B cell (primary cell): ENCODE data around the gene CCNT1. TPM values are rescaled to one million over a fixed set of nuclear protein-coding genes. Genes with fewer than 3 reads are reported as not detected.
A peak's percentile ranks its signal among the peaks of the same experiment; 100 is the strongest.

Experiments used
- ATAC-seq: fragments of 200-7000 bp; cut with Tn5 transposase; one replicate; pipeline ENCODE4 v1.10.0; 2021; ENCODE audit warnings: low read depth, mild to moderate bottlenecking, moderate number of reproducible peaks, moderate library complexity
- CTCF ChIA-PET: fragments of 350-600 bp; sonication (Branson Sonifier 250); formaldehyde crosslinking; loops from one replicate; lab custom pipeline; 2021; ENCODE audit warnings: antibody characterized with exemption, inconsistent platforms; lab: Charles Lee
- POLR2A ChIA-PET: fragments of 350-600 bp; sonication (Branson Sonifier 250); formaldehyde crosslinking; loops from one replicate; lab custom pipeline; 2021; ENCODE audit warnings: antibody characterized with exemption; lab: Charles Lee
- DNase-seq: peaks from one replicate; pipeline ENCODE4 v3.0.0; 2013
- H2AFZ ChIP-seq: 2 replicates; pipeline ENCODE4 v1.6.1; 2012; ENCODE audit warnings: mild to moderate bottlenecking, low read depth, low read length; ENCODE audit not compliant: insufficient read depth, poor library complexity, severe bottlenecking
- H3K27ac ChIP-seq, 2 donors: 1 replicate in 1 of 2; 2 replicates in 1 of 2; pipeline ENCODE4 v1.5.1; 2012 to 2013; ENCODE audit warnings: low read length in 2 of 2, mild to moderate bottlenecking in 2 of 2, moderate library complexity in 1 of 2
- H3K27me3 ChIP-seq, 4 experiments: fragments of 200-600 bp in 1 of 4; sonication (generic) in 1 of 4; replicated peaks in 1 of 4; 1 replicate in 2 of 4; 2 replicates in 2 of 4; pipeline versions ENCODE4 v1.6.1 to v1.7.0; 2013 to 2016; ENCODE audit warnings: low read length in 3 of 4, mild to moderate bottlenecking in 2 of 4, mixed read lengths in 1 of 4, moderate library complexity in 1 of 4; ENCODE audit not compliant: insufficient read depth in 4 of 4, control insufficient read depth in 3 of 4; ENCODE audit errors: control extremely low read depth in 1 of 4
- H3K36me3 ChIP-seq, 2 experiments: replicated peaks in 1 of 2; 1 replicate in 1 of 2; 2 replicates in 1 of 2; pipeline versions ENCODE4 v1.6.1 to v1.7.1; 2013; ENCODE audit warnings: low read length in 1 of 2; ENCODE audit not compliant: insufficient read depth in 2 of 2, control insufficient read depth in 1 of 2; ENCODE audit errors: control extremely low read depth in 1 of 2, extremely low read depth in 1 of 2
- H3K4me1 ChIP-seq, 2 donors: fragments of 200-600 bp in 1 of 2; sonication (generic) in 1 of 2; 1 replicate in 1 of 2; 2 replicates in 1 of 2; pipeline versions ENCODE4 v1.5.1 to v1.6.1; 2013 to 2017; ENCODE audit warnings: low read length in 2 of 2; ENCODE audit not compliant: control insufficient read depth in 2 of 2, insufficient read depth in 2 of 2
- H3K4me2 ChIP-seq: replicated peaks from 2 replicates; pipeline ENCODE3; 2012; ENCODE audit warnings: mild to moderate bottlenecking, low read depth, low read length; ENCODE audit not compliant: poor library complexity, severe bottlenecking
- H3K4me3 ChIP-seq, 5 experiments: fragments of 200-600 bp in 1 of 5; sonication (generic) in 1 of 5; 1 replicate in 3 of 5; 2 replicates in 2 of 5; pipeline versions ENCODE4 v1.5.1 to v1.7.0; 2011 to 2016; ENCODE audit warnings: low read length in 4 of 5, mild to moderate bottlenecking in 4 of 5, low read depth in 2 of 5, control low read depth in 1 of 5, moderate library complexity in 1 of 5; ENCODE audit not compliant: insufficient read depth in 1 of 5; ENCODE audit errors: control extremely low read depth in 1 of 5, extremely low read depth in 1 of 5
- H3K79me2 ChIP-seq: fragments of 200-600 bp; sonication (generic); one replicate; pipeline ENCODE4 v1.6.0; 2016; ENCODE audit warnings: low read length; ENCODE audit not compliant: control insufficient read depth, insufficient read depth
- H3K9ac ChIP-seq: fragments of 200-600 bp; sonication (generic); 2 replicates; pipeline ENCODE4 v1.6.1; 2017; ENCODE audit warnings: mild to moderate bottlenecking, low read length, moderate library complexity
- H3K9me3 ChIP-seq, 3 donors: one replicate each; pipeline versions ENCODE4 v1.6.1 to v1.7.1; 2013; ENCODE audit warnings: low read length in 2 of 3; ENCODE audit not compliant: control insufficient read depth in 2 of 3, insufficient read depth in 1 of 3; ENCODE audit errors: control extremely low read depth in 1 of 3
- H4K20me1 ChIP-seq: 2 replicates; pipeline ENCODE4 v1.6.0; 2012; ENCODE audit warnings: mild to moderate bottlenecking, low read length; ENCODE audit not compliant: insufficient read depth, control insufficient read depth, poor library complexity, severe bottlenecking
- H3K27ac Mint-ChIP-seq: one replicate; pipeline ENCODE4 v1.8.0; 2021; ENCODE audit warnings: mixed read lengths
- H3K27me3 Mint-ChIP-seq: one replicate; pipeline ENCODE4 v1.8.0; 2021; ENCODE audit warnings: mixed read lengths
- H3K4me1 Mint-ChIP-seq: one replicate; pipeline ENCODE4 v1.8.0; 2021; ENCODE audit warnings: mixed read lengths
- H3K4me3 Mint-ChIP-seq: one replicate; pipeline ENCODE4 v1.8.0; 2021; ENCODE audit warnings: mixed read lengths
- H3K9me3 Mint-ChIP-seq: one replicate; pipeline ENCODE4 v1.8.0; 2022; ENCODE audit warnings: mixed read lengths; ENCODE audit not compliant: insufficient read depth
- EZH2 ChIP-seq: IDR thresholded peaks from 2 replicates; pipeline ENCODE4 v1.6.1; 2012; ENCODE audit warnings: borderline replicate concordance, low read depth, mild to moderate bottlenecking, moderate library complexity, low read length; ENCODE audit not compliant: insufficient read depth, poor library complexity, severe bottlenecking
- whole genome bisulfite sequencing: methylation state at CpG from one replicate; pipeline ENCODE4 v1.1.5; 2013; ENCODE audit warnings: missing lambda C conversion rate; ENCODE audit not compliant: insufficient coverage; 5-methylcytosine and 5-hydroxymethylcytosine counted together
- intact Hi-C: fragments of 100-400 bp; cut with micrococcal nuclease; formaldehyde crosslinking; loops from one replicate; pipeline ENCODE4 v1.10.0; 2022
- polyA minus RNA-seq: library from RNA; depleted of rRNA, polyadenylated mRNA; stranded (reverse); fragments of >200 nt; gene quantifications from 2 replicates; pipeline ENCODE4 v1.2.3, GENCODE V29; 2012
- polyA plus RNA-seq: library from polyadenylated mRNA; depleted of rRNA; stranded (reverse); fragments of >200 nt; gene quantifications from 2 replicates; pipeline ENCODE4 v1.2.3, GENCODE V29; 2012
- total RNA-seq, 2 donors: library from RNA; stranded (reverse); fragments of 120-200 nt in 1 of 2; gene quantifications; 1 replicate in 1 of 2; 2 replicates in 1 of 2; pipeline versions ENCODE4 v1.2.3 to v1.2.4, GENCODE V29; 2013 to 2022
- TF ChIP-seq, protein P1 (sequence below): fragments of 200-600 bp; IDR thresholded peaks from one replicate; pipeline ENCODE4 v1.8.0; 2022; ENCODE audit warnings: antibody characterized with exemption, mild to moderate bottlenecking

Gene CCNT1
- total RNA-seq: 73.1 and 77.3 TPM in 2 replicates
- 34.8 TPM for total RNA-seq (2013)
- 13.9 and 35.2 TPM in 2 replicates for polyA plus RNA-seq
- polyA minus RNA-seq: 36.6 and 85.2 TPM in 2 replicates

DNA sequence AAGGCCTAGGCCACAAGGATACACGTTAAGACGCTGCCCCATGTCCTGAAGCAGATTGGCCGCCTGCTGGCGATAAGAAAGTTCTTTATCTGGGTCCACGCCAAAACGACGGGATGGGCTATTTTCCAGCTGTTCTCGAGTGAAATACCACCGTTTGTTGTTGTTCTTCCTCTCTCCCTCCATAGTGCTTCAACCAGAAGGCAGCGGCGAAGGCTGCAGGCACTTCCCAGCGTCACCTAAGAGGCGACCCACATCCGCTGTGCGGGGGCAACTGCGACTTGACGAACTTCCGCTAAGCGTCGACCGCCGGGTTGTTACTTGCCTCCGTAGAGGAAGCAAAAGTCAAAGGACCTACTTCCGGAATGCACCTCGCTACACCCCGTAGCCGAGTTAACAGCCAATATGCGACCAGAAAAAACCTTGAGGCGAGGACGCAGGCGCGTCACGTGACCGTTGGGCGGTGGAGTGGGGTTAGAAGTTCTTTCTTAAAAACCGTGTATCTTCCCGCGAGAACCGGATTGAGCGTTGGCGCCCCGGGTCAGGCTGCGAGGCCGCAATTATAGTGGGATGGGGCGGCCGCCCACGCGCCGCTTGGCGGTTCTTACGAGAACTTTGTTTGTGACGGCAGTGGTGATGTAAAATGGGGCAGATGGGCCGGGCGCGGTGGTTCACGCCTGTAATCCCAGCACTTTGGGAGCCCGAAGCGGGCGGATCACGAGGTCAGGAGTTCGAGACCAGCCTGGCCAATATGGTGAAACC lies at the start of gene CCNT1:
CCNT1 (minus strand) TSS at position 215 of the 759 bp plus-strand sequence; CDS start at position 183, 32 bp downstream.
- Mint-ChIP-seq H3K4me3 (peak within 1 kb of the TSS; percentile 88), H3K9me3 (peaks cover 10% of the 10 kb centered on the region), H3K27me3 (peaks cover 4% of the 10 kb centered on the region), H3K4me1 (peaks cover 34% of the 10 kb centered on the region), H3K27ac (peak within 1 kb of the TSS; percentile 97)
- Histone ChIP-seq H3K4me2 (peak within 1 kb of the TSS; percentile 87), H3K36me3 (peaks cover 3 to 29% of the 10 kb centered on the region in 2 experiments), H3K4me3 (peak within 1 kb of the TSS; percentile 82 to 98 (median 95)), H4K20me1 (peaks cover 11% of the 10 kb centered on the region), H3K4me1 (peaks cover 19 to 27% of the 10 kb centered on the region in 2 donors), H3K27me3 (no peaks in the 10 kb centered on the region), H3K9ac (peak within 1 kb of the TSS; percentile 95), H3K27ac (peak within 1 kb of the TSS; percentile 95 to 96), H3K9me3 (peaks cover 0 to 12% (median 2%) of the 10 kb centered on the region in 3 donors), H3K79me2 (peaks cover 45% of the 10 kb centered on the region), H2AFZ (peak within 1 kb of the TSS; percentile 82)
- ATAC-seq (peak; percentile 91), DNase-seq (peak; percentile 100)
- no peak for TF ChIP-seq EZH2
- TF ChIP-seq, protein P1, sequence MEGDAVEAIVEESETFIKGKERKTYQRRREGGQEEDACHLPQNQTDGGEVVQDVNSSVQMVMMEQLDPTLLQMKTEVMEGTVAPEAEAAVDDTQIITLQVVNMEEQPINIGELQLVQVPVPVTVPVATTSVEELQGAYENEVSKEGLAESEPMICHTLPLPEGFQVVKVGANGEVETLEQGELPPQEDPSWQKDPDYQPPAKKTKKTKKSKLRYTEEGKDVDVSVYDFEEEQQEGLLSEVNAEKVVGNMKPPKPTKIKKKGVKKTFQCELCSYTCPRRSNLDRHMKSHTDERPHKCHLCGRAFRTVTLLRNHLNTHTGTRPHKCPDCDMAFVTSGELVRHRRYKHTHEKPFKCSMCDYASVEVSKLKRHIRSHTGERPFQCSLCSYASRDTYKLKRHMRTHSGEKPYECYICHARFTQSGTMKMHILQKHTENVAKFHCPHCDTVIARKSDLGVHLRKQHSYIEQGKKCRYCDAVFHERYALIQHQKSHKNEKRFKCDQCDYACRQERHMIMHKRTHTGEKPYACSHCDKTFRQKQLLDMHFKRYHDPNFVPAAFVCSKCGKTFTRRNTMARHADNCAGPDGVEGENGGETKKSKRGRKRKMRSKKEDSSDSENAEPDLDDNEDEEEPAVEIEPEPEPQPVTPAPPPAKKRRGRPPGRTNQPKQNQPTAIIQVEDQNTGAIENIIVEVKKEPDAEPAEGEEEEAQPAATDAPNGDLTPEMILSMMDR: no peak
- under 1% methylated on average over 59 of the region's 61 CpGs for WGBS
- intact Hi-C loops: loop anchor here (1.0 to 10.0 kb wide), 4 partner anchors 34 to 610 kb away; partner anchors contain the start of genes DDX23, KANSL2, KMT2D and RHEBL1
- ChIA-PET CTCF (interaction anchor here (0.6 to 1.4 kb wide), 2 partner anchors 34 to 121 kb away, joined by 3 to 4 read pairs; partner anchors contain the start of gene KANSL2), POLR2A (interaction anchor here (0.6 to 2.0 kb wide), 2 partner anchors 34 to 883 kb away, joined by 4 to 8 read pairs; partner anchors contain the start of gene KANSL2)
